Stimulated activated CD8-positive, alpha-beta memory T cell treated with anti-CD3 and anti-CD28 coated beads, Interleukin-4, amount 100 ng/mL, for 24 hours (primary cell): Measurements from ENCODE around the gene IKBKE.

Experiments used
- DNase-seq: peaks from one replicate; pipeline ENCODE4 v3.0.0-alpha.2; 2020; ENCODE audit warnings: low read depth

IKBKE gene

DNA sequence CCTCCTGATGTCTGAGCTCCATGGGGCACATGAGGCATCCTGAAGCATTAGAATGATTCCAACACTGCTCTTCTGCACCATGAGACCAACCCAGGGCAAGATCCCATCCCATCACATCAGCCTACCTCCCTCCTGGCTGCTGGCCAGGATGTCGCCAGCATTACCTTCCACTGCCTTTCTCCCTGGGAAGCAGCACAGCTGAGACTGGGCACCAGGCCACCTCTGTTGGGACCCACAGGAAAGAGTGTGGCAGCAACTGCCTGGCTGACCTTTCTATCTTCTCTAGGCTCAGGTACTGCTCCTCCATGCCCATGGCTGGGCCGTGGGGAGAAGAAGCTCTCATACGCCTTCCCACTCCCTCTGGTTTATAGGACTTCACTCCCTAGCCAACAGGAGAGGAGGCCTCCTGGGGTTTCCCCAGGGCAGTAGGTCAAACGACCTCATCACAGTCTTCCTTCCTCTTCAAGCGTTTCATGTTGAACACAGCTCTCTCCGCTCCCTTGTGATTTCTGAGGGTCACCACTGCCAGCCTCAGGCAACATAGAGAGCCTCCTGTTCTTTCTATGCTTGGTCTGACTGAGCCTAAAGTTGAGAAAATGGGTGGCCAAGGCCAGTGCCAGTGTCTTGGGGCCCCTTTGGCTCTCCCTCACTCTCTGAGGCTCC lies 26.0 kb downstream of the IKBKE start:
- no peak for DNase-seq

- no peak for DNase-seq
These were observed 27.1 kb downstream of the IKBKE start for GRCh38 chr1:206497363-206497762.

GRCh38 chr1:206497774-206498173 lies 27.5 kb downstream of the IKBKE start:
- DNase-seq = no peak

- DNase-seq = no peak
These were observed 28.4 kb downstream of the IKBKE start for GRCh38 chr1:206498685-206499084.

- DNase-seq = no peak
These were observed 29.8 kb downstream of the IKBKE start for GRCh38 chr1:206500046-206500445.

DNA sequence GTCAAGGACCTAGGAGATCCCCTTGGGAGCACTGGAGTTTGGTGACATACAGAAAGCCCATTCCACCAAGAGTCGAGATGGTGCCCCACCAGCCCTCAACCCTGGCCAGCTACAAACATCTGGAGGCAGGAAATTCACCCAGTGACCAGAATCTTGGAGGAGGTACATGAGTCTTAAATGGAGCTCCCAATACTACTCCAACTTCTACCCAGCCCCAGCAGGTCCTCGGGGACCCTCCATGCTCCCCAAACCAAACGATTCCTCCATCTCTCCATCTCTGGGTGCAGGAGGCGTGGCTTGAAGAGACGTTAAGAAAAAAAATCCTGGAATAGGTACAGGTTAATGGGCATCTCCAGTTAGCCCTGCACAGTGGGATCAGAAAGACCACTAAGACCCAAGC lies 31.6 kb downstream of the IKBKE start:
- DNase-seq = no peak

DNA sequence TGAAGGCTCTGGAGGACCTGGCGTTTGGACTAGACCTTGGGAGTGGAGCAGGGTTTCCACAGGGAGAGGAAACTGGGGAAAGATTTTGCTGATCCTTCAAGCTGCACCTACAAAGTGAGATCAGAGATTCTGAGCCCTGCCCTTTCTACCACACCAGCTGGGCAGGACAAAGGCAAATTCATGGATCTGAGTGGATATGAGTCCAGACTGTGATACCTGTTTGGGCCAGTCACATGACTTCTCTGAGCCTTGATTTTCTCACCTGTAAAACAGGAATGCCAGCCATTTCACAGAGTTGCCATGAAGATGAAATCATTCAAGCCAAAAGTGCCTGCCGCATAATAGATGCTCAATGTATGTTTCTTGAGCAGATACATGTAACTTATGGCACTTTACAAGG lies 32.1 kb downstream of the IKBKE start:
- no peak for DNase-seq

GRCh38 chr1:206502812-206503211 lies 32.5 kb downstream of the IKBKE start:
- no peak for DNase-seq

- DNase-seq = peak; percentile 57
These were observed 33.5 kb downstream of the IKBKE start for GRCh38 chr1:206503591-206504362.

DNA sequence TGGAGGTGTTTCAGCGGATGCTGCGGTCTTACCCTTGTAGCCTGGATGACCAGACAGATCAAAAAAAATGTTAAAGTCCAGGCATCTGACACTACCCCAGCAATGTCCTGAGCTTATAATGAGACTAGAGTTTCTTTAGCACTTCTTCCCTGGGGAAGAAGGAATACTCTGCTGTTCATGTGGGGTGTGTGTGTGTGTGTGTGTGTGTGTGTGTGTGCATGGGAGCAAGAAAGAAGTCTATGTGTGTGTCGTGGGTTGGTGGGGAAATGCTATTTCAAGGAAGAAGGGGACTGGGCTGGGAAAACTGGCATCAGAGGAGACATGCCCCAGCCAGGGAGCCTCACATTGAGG lies 34.1 kb downstream of the IKBKE start:
- DNase-seq = no peak

- no peak for DNase-seq
These were observed 35.6 kb downstream of the IKBKE start for GRCh38 chr1:206505702-206506355.

- no peak for DNase-seq
These were observed 36.4 kb downstream of the IKBKE start for GRCh38 chr1:206506405-206507283.

- DNase-seq = peak; percentile 80
These were observed 37.2 kb downstream of the IKBKE start, which contains the start of gene RASSF5 for GRCh38 chr1:206507284-206508129. RASSF5 (plus strand) TSS chr1:206507531; CDS start chr1:206507603, 72 bp downstream.

- no peak for DNase-seq
These were observed 38.0 kb downstream of the IKBKE start for GRCh38 chr1:206508130-206508889.

DNA sequence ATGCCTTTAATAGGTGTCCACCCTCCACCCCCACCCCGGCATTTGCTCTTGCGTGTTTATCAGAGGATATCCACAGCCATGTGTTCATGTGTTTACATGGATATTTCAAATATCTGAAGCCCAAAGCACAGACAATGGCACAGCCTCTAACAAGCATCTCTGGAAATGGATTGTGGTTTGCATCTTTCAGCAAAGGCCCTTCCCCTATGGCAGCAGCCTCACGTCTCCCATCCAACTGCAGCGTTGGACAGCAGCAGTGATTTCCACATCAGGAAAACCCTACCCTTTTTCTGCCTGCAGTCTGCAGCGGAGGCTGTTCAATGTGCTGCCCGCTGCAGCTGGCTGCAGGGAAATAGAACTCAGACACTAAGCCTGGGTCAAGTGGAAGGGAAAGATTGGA lies 38.7 kb downstream of the IKBKE start:
- no peak for DNase-seq

GRCh38 chr1:206509612-206510257 lies 39.5 kb downstream of the IKBKE start:
- DNase-seq = no peak

DNA sequence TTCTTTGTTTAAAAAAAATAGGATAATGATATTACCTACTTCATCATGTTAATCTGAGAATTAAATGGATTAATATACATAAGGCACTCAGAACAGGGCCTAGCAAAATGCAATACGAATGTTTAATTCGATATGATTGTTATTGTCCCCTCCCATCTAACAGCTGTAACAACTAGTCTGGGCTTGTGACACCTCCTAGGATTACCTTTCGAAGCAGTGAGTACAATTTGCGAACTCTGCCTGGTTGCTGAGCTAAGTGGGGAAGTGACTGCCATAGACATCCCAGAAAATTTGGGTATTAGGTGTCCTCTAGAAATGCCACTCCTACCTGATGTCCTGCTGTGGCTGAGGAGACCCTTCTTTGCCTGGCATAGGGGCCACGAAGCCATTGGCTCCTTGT lies 40.1 kb downstream of the IKBKE start:
- no peak for DNase-seq

GRCh38 chr1:206511362-206512057 lies 41.2 kb downstream of the IKBKE start:
- no peak for DNase-seq
